ENCODE data around the gene RAB11FIP4. TPM values are rescaled to one million over a fixed set of nuclear protein-coding genes. Genes with fewer than 3 reads are reported as not detected.

RAB11FIP4 gene
- total RNA-seq, 1 donor from 2014 or later = not detected

DNA sequence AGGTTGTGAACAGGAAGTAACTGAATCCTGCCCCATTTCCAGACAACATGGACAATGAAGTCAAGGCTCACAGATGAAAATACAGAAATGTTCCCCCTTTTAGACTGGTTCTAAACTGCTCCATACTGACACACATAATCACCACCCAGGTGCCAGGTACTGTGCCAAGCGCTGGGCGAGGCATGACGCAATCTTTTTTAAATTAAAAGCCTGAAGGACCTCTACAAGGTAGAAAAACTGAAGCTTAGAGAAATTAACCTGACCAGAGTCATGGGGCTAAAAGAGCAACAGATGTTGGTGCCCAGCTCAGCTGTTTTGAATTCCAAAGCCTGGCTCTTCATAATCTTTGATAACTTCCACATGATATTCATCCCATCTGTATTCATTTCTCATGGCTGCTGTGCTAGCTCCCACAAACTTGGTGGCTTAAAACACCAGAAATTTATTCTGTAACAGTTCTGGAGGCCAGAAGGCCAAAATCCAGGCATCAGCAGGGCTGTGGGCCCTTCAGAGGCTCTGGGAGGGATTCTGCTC lies 4.9 kb upstream of the RAB11FIP4 start:
- DNase-seq (ENCODE audit: extremely low read depth, low read depth, low spot score) = no peak

DNA sequence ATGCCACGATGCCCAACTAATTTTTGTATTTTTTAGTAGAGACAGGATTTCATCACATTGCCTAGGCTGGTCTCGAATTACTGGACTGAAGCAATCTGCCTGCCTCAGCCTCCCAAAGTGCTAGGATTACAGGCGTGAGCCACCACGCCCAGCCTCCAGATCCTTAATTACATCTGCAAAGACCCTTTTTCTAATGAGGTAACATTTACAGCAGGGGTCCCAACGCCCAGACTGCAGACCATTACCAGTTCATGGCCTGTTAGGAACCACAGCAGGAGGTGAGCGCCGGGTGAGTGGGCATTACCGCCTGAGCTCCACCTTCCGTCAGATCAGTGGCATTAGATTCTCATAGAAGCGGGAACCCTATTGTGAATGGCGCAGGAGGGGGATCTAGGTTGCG lies 4.0 kb upstream of the RAB11FIP4 start:
- DNase-seq (ENCODE audit: extremely low read depth, low read depth, low spot score) = no peak

DNA sequence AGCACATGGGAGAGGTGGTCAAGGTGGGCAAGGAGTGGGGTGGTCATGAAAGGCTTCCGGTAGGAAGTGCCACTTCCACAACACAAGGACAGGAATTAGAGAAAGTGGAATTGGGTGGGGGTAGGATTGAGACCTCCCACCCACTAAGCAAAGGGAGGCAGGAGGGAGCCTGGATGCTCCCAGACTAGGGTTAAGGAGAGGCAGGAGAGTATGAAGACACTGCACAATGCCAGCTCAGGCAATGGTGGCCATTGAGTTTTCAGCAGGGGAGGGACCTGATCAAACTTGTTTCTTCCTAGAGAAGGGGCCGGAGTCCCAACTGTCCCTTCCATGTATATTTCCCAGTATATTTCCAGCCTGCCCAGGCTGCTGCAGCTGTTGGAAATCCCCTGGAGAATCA lies 3.1 kb upstream of the RAB11FIP4 start:
- no peak for DNase-seq (ENCODE audit: extremely low read depth, low read depth, low spot score)

DNA sequence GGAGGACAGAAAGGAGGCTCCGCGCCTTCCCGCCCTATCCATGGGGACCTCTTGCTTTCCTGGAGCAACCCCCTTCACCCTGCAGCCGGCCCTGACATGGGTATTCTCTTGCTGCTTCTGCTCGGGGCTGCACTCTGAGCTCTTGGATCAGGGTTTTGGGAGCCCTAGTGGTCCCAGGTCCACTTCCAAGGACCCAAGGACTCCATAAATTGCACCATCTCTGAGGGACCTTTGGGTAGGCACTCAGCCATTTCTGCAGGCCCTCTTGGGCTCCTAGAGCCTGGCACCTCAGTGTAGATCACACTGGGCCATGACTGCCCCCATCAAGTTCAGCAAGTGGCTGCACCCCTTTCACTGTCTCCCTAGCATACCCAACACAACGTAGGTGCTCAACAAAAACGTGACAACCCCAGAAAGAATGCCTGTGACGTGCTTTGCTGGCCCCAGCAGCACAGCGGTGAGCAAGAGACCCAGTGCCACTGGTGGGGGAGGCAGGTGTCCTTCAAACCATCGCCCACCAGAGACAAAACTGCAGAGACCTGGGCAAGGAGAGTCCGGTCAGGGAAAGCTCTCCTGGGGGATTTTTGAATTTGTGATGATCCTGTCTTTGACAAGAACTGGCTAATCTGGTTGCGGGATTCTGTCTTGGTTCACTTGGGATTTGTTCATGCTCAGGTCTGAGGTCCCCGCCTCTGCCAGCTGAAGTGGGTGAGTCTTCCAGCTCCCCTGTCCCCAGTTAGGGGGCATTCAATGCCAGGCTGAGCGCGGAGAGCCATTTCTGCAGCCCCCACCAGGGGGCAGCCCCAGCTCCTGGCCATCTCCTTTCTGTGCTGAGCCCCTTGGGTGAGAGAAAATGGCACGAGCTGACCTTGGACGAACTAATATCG lies 2.5 kb upstream of the RAB11FIP4 start:
- no peak for DNase-seq (ENCODE audit: extremely low read depth, low read depth, low spot score)

DNA sequence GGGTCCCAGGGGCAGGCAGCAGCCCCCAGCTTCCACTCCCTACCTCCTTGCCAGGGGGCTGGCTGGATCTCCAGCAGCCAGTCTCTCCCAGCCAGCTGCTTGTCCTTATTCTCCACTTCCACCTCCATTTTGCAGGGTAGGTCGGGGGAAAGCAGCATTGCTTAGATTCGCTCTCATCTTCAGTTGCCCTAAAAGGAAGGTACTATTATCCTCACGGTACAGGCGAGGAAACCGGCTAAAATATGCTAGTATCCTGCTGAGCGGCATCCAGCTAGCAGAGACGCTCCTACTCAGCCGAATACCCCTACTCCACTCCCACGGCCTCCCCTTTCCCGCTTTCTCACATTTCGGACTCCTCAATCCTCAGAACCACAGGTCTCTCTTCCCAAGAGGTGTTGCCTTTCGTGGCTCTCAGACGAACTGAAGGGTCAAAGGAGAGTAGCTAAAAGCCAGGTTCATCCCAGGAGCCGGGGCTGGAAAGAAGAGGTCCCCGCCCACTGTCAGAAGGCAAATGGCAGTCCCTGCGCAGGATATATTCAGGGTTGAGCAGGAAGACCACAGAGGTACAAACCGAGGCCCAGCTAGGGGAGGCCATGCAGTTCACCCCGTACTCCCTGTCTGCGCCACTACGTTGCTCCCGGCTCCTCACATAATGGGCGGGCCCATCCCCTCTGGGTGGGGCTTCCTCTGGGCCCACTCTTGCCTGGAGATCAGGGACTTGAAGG lies 1.7 kb upstream of the RAB11FIP4 start:
- DNase-seq (ENCODE audit: extremely low read depth, low read depth, low spot score) = no peak

DNA sequence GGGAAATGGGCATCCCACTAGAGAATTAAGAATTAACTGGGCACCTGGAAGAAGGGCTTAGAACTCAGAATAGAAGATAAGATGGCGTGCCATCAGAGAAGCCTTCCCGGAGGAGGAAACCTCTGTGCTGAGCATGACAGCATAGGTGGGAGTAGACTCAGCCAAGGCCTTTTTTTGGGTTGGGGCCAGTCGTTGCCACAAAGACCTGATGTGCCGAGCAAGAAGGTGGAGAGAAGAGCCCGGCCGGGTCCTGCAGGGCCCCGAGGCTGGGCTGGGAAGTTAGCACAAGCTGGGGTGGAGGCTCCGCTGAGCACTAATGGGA lies 1.1 kb upstream of the RAB11FIP4 start:
- no peak for DNase-seq (ENCODE audit: extremely low read depth, low read depth, low spot score)

DNA sequence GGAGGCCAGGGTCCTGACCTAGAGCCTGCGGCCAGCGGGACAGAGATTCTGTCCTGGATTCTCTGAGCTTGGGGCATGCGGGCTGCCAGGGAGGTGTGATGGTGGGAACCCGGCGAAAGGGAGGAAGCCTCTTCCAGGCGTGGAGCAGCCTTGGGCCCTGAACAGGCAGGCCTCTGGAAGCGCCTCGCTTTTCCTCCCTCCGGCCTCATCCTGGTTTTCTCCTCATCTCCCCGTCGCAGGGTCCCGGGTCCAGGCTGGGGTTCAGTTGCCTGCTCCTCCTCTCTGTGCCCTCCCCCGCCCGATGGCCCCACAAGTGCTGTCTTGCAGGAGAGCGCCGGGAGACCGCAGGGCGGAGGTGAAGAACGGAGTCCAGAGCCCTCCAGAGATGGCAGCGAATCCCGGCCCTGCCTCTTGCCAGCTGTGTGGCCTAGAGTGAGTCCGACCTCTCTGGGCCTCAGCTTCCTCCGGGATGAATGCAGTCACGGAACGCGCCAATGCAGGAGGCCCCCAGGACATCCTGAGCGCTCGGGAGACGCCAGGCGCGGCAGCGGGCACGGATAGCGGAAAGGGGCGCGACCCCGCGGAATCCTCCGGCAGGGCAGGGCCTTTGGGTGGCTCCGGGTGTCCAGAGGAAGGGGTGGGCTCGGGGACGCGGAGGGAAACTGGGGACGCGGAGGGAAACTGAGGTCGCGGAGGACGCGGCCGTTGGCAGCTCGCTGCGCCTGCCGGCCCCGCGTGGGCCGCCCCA lies 553 bp upstream of the RAB11FIP4 start:
- DNase-seq (ENCODE audit: extremely low read depth, low read depth, low spot score) = no peak

DNA sequence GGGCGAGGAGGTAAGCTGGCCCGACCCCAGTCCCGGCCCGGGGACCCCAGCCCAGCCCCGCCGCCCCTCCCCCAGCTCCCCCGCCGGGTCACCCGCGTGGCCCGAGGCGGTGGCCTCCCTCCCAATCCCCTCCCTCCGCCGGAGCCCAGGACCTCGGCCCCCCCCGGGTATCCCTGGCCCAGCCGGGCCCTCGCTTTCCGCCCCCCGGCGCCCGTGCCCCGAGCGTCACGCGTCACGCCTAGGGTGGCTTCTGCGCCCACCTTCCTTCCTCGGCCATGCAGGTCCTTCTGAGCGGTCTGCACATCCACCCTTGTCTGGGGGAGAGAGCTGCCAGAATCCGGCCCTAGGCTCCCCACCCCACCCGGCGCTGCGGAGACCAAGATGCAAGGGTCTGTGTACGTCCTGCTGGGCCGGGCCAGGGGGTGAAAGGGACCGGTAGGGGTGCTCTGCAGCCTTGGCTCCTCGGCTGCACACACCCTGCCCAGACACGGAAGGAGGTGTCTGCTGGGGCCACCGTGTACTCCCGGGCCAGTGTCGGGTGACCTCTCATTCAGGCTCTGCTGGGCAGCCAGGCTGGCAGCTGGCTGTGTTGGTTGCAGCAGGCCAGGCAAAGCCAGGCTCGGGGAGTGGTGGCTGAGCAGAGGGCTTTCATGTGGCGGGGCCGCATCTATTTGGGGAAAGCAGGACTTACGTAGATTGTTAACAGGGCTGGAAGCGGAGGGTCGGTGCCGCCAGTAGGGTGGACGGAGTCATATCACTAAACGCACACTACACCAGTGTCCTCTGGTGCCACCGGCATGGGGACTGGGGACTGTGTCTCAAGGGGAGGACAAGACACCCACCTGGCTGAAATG lies 754 bp downstream of the RAB11FIP4 start:
- no peak for DNase-seq (ENCODE audit: extremely low read depth, low read depth, low spot score)

DNA sequence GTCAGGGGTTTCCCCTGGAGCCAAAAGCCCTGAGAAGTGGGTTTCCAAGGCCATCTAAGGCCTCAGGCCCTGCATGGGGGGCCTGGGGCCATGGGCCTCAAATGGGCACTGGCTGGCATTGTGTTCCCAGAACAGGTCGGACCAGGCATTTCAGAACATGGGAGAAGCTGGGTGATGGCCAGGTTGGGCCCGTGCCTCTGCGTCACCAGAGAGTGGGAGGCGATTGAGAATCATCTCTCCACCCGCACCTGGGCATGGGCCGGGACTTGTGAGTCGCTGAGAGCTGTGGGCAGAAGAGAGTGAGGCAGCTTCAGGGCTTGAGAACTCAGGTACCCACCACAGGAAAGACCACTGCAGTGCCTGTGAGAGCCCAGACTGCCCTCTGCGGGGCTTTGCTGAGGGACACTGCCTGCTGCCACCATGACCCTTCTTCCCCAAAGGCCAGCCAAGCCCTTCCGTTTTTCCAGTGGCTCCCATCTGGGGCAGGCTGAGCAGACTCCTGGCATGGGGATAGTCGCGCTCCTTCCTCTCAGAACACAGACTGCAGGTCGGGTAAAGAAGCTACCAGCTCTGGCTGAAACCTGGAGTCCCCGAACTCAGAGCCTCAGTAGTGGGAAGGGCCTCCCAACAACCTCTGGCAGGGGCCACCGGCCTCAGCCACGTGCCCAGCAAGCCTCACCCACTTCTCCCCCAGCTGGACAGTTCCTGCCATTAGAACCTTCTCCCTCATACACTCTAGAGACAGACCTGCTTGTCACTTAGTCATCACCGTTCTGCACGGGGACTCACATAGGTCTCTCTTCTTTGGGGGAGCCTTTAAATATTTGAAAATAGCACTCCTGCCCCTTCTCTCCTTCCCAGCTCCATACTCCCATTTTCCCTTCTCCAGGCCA lies 1.6 kb downstream of the RAB11FIP4 start:
- no peak for DNase-seq (ENCODE audit: extremely low read depth, low read depth, low spot score)

DNA sequence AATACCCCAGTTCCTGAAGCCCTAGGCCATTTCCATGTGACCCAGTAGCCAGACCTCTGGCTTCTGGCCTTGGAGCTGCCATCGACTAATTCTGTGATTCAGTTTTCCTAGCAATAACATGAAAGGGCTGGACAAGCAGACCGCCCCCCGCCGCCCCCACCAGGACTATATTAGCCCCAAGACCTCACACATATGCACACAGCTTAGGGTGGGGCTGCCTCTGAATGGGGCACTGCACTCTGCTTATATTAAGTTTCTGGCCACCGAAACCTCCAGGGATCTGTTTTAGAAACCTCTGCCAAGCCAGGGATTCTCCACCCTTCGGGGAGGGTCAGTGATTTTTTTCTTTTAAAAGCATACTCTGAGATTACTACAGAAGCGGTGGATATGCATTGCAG lies 2.3 kb downstream of the RAB11FIP4 start:
- DNase-seq (ENCODE audit: extremely low read depth, low read depth, low spot score) = no peak

DNA sequence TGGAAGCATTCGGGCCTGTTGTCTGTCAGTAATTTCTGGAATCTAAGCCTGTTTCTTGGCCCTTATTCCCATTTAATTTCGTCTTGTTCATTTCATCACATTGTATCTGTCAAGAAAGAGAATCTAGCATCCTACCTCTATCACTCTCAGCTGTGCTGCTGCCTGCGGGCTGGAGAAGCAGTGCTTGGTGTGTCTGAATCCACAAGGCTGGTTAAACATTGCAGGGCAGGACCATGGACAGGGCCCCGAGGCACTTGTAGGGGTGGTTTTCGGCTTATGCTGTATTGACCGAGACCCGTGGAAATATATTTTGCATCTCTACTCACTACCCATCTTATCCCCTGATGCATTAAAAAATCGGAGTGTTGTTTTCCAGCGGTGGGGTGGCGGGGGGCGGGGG lies 3.1 kb downstream of the RAB11FIP4 start:
- peak; percentile 14 for DNase-seq (ENCODE audit: extremely low read depth, low read depth, low spot score)

DNA sequence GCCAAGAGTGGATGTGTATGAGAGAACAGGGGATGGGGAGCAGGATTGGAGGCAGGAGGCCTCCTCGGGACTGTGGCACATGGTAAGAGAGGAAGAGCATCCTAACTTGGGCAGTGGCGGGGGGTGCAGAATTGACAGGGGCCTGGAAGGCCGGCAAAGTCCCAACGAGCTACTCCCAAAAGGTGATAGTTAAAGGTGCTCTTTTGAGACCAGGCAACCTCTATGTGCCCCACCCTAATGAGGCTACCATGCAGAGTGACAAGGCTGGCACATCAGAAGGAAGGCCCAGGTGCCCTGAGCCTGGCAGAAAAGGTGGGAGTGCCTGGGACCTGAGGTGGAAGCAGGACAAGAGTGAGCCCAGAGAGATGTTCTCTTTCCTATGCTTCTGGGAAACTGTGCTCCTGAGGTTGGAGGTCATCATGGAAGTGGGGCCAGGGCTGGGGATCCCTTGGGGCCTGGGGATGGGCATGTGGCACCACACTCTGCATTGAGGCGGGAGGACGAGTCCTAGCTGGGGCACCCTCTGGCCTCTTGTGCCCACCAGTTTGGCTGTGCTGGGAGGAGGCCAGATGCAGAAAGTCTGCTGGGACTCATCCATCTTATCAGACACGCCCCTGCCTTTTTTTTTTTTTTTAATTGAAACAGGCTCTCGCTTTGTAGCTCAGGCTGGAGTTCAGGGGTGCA lies 5.9 kb downstream of the RAB11FIP4 start:
- no peak for DNase-seq (ENCODE audit: extremely low read depth, low read depth, low spot score)

DNA sequence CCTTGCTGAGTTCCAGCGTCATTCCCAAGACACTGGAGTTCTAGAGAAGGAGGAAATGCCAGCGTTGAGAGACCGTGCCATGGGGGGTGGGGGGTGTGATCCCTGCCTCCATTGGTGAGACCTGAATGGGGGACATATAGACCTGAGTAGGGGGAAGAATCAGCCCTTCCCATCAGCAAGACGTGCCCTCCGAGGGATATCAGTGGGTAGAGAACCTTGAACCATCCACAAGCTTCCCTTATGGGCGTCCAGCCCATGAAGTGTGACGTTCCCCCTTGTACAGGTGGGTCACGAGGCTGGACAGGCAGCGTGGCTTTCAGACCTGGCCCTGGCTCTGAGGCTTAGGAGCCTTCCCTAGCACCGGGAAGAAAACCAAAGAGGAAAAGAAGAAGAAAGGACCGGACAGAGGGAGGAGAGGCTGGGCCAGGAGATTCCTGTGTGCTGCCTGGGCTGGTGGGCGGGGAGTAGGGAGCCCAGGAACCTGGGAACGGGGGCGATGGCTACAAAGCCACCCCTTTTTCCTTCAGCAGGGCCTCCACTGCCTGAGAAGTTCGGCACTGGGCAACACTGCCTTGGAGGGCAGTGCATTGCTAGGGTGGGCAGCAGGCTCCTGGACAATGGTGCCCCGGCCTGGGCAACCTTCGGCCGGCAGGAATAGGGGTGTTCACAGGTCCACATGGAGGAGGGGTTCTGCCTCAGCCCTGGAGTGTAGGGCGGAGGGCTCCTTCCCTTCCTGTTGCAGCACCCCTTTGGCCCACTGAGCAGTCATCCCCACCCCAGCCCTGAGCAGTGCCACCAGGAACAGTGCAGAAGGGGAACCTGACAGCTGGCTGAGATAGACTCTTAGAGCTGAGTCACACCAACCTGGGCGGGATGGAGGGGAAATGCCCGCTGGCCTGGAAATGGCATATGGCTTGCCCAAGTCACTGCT lies 7.2 kb downstream of the RAB11FIP4 start:
- DNase-seq (ENCODE audit: extremely low read depth, low read depth, low spot score) = no peak

DNA sequence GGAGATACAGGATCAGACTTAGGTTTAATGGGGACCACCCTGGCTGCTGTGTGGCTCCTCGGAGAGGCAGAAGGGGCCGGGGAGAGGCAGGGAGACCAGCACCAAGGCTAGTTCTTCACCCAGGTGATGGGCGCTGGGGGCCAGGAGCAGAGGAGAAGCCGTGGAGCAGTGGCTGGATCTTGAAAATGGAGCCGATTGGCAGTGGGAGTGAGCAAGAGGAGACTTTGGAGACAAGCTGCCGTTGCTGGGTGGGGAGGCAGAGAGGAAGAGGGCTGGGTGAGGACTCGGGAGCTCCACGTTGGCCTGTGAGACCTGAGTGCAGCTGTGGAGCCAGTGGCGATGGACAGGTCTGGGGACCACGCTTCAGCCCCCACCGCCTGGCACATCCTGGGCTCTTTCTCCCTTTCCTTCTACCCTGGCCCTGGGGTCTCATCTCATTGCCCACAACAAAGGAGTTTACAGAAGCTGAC lies 9.0 kb downstream of the RAB11FIP4 start:
- no peak for DNase-seq (ENCODE audit: extremely low read depth, low read depth, low spot score)

DNA sequence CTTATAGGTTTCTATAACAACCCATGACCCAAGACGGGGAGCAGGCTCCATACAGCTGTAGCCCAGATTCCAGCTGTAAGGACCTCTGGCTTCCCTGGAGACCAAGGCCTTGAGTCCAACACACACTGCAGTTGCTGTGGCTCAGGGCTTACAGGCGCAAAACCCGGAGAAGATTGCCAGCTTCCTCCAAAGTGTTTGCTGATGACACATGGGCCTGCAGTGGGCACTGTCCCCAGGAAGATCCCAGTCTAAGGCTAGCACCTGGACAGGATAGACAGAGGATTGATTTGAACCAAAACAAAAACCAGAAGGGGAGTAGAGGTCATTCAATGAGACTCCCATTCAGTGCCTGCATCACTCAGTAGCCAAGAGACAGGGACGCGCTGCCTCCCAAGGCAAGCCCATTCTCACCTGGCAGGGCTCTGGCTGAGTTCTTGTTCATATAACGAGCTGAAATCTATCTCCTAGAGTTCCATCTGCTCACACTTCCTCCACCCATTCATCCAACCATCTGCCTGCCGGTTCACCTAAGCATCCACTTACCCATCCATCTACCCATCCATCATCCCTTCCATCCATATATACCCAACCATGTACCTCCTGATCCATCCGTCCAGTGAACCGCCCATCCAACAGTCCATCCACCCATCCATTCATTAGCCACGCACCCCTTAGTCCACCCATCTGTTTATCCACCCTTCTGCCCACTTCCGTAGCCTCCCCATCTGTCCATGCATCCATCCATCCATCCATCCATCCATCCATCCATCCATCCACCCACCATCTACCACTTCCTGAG lies 10.2 kb downstream of the RAB11FIP4 start:
- DNase-seq (ENCODE audit: extremely low read depth, low read depth, low spot score) = no peak

DNA sequence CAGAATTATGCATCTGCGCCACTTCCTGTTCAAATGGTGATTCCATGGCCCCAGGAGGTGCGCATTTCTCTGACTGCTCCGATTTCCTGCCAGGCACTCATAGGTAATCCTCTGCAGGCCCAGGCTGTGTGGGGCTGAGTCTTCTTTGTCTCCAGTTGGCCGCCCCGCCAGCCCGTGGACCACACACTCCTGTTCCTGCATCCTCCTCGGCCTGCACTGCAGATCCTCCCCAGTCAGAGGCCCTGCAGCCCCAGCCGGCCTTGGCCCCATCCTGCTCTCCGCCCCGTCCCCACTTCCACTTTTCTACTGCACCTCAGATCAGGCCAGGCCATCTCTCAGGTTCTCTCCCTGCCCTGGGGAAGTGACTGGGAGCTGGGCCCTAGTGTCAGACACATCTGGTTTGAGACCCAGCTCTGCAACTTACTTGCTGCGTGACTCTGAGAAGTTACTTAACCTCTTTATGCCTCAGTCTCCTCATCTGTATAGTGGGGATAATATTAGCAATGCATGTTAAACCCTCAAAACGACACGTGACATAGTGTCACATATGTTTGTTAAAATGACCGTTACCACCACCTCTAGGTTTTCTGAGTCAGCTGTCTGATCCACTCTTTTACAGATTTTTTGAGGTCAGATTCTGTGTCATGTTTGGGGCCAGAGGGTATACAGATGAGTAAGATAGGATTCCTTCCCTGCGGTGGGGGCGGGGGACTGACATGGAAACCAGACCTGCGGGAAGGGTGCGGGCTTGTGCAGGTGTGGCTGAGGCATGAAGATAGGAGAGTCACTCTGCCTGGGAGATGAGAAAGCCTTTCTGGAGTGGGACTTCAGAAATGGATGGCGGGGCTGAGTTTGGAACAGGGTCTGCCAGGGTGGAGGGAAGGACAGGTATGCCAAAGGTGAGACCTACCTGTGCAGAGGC lies 12.8 kb downstream of the RAB11FIP4 start:
- no peak for DNase-seq (ENCODE audit: extremely low read depth, low read depth, low spot score)
